Left lung (tissue), 10 donors: ENCODE measurements around the gene PHYHIPL. TPM values are rescaled to one million over a fixed set of nuclear protein-coding genes. Genes with fewer than 3 reads are reported as not detected.

ENCODE experiments used
- ATAC-seq: fragments of 200-7000 bp; cut with Tn5 transposase; one replicate; pipeline ENCODE4 v1.9.1; 2020; ENCODE audit warnings: moderate library complexity
- DNase-seq, 4 donors: peaks; one replicate each; pipeline ENCODE4 v3.0.0-alpha.2; 2013 to 2020
- H3K27ac ChIP-seq, 2 donors: fragments of 200-600 bp; sonication (generic) in 1 of 2; one replicate each; pipeline versions ENCODE4 v1.5.0 to v1.8.0; 2020 to 2021
- H3K27me3 ChIP-seq, 2 donors: fragments of 200-600 bp; sonication (generic) in 1 of 2; one replicate each; pipeline versions ENCODE4 v1.5.0 to v1.8.0; 2020 to 2021
- H3K36me3 ChIP-seq, 2 donors: fragments of 200-600 bp; sonication (generic) in 1 of 2; one replicate each; pipeline versions ENCODE4 v1.5.0 to v1.8.0; 2020 to 2021
- H3K4me1 ChIP-seq, 2 donors: fragments of 200-600 bp; one replicate each; pipeline ENCODE4 v1.8.0; 2021
- H3K4me3 ChIP-seq, 2 donors: fragments of 200-600 bp; sonication (generic) in 1 of 2; one replicate each; pipeline versions ENCODE4 v1.5.0 to v1.8.0; 2020 to 2021; ENCODE audit warnings: mild to moderate bottlenecking in 1 of 2
- H3K9me3 ChIP-seq, 2 donors: fragments of 200-600 bp; sonication (generic) in 1 of 2; one replicate each; pipeline versions ENCODE4 v1.5.0 to v1.8.0; 2020 to 2021
- CTCF ChIP-seq, 2 donors: fragments of 200-600 bp; sonication (generic) in 1 of 2; IDR thresholded peaks; one replicate each; pipeline versions ENCODE4 v1.5.0 to v1.8.0; 2021; ENCODE audit warnings: antibody characterized with exemption in 2 of 2
- intact Hi-C, 2 donors: fragments of 100-400 bp; cut with DNase I; formaldehyde crosslinking; loops; one replicate each; pipeline versions ENCODE4 v1.11.2 to v1.14.2; 2022
- polyA plus RNA-seq, 6 donors: library from polyadenylated mRNA; unstranded; fragments of 120-200 nt; gene quantifications; one replicate each; pipeline ENCODE4 v1.2.1, GENCODE V29; 2013; ENCODE audit not compliant: insufficient read length in 6 of 6
- total RNA-seq, 2 donors: library from RNA; stranded (reverse); fragmentation: NEBNext Ultra II Directional; extraction: Animal tissue kit (Norgen Biotek cat#: 25700); gene quantifications; one replicate each; pipeline ENCODE4 v1.2.1, GENCODE V29; 2021
- donor health status: DM: no; HTN: yes; CAD: no.
- donor health status: DM: no; HTN: no; CAD: no.

Gene PHYHIPL
- total and polyA plus RNA-seq, 8 donors, result 0.50 to 1.1 (median 0.68) TPM; not detected in 2

- Histone ChIP-seq H3K4me1 (peaks cover 0 to 12% of the 10 kb centered on the region in 2 donors), H3K4me3 (no peak overlapping the region), H3K36me3 (no peaks in the 10 kb centered on the region), H3K9me3 (peaks cover 0 to 4% of the 10 kb centered on the region in 2 donors), H3K27me3 (peaks cover 17 to 37% of the 10 kb centered on the region in 2 donors), H3K27ac (no peak overlapping the region)
- no peak for TF ChIP-seq CTCF (IDR thresholded peaks at IDR 0.05)
- intact Hi-C loops, result no loop called here
- ATAC-seq, result no peak
- DNase-seq, result no peak
These were observed 3.0 kb upstream of the PHYHIPL start for GRCh38 chr10:59173414-59173813.

DNA sequence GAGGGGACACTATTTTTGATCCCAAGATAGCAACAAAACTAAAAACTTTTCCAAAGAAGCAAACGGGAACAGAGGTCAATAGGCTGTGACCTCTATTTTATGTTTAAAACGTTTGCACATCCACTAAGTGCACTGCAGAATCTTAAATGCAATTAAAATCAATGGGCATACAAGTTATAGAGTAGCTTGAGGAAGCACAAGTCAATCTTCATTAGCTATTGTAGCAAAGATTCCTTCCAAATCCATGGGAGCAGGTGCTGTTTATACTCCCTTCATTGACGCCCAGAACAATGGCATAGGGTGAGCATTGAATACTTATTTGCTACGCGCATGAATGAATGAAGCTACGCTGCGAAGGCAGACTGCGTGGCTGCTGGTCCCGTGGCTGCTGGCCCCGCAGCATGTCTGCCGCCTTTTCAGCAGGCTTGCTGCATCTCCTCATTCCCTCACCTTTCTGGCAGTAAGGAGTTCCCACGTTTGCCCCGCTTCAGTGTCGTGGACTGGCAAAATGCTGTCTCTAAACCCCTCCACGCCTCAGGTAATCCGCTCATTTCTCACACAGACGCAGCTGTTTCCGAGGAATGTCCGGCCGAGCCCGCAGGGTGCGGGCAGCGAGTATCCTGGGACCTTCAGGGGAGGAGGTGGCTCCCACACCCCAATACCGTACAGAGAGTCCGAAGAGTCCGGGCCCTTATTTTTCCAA is 754 bp upstream of the PHYHIPL start:
- Histone ChIP-seq H3K36me3 (no peaks in the 10 kb centered on the region), H3K9me3 (no peaks in the 10 kb centered on the region), H3K27me3 (peaks cover 22 to 47% of the 10 kb centered on the region in 2 donors), H3K4me1 (peaks cover 0 to 12% of the 10 kb centered on the region in 2 donors), H3K27ac (no peak overlapping the region), H3K4me3 (peak overlapping the region in 1 of 2 donors; percentile 13)
- intact Hi-C loops, result no loop called here
- DNase-seq (peak in 2 of 4 donors; percentile 4 to 24), ATAC-seq (no peak)
- TF ChIP-seq CTCF (IDR thresholded peaks at IDR 0.05), result no peak

- H3K27me3 ChIP-seq, result peaks cover 22 to 47% of the 10 kb centered on the region in 2 donors
These were observed 771 bp downstream of the PHYHIPL start for GRCh38 chr10:59177031-59177797.

GRCh38 chr10:59177836-59178235 is 1.4 kb downstream of the PHYHIPL start:
- ATAC-seq (no peak), DNase-seq (no peak)
- Histone ChIP-seq H3K27me3 (peaks cover 22 to 47% of the 10 kb centered on the region in 2 donors), H3K4me3 (no peak overlapping the region), H3K9me3 (no peaks in the 10 kb centered on the region), H3K36me3 (no peaks in the 10 kb centered on the region), H3K4me1 (peaks cover 0 to 12% of the 10 kb centered on the region in 2 donors), H3K27ac (no peak overlapping the region)
- intact Hi-C loops, result no loop called here
- TF ChIP-seq CTCF (IDR thresholded peaks at IDR 0.05), result no peak

More at GRCh38 chr10:59177031-59177797, 771 bp downstream of the PHYHIPL start:
- no peak overlapping the region for H3K27ac ChIP-seq
- H3K36me3 ChIP-seq, result no peaks in the 10 kb centered on the region
- ATAC-seq (peak; percentile 80), DNase-seq (peak in 3 of 4 donors; percentile 66 to 70 (median 67))
- intact Hi-C loops, result no loop called here
- H3K4me3 ChIP-seq, result peak overlapping the region in 1 of 2 donors; percentile 13
- peaks cover 0 to 12% of the 10 kb centered on the region in 2 donors for H3K4me1 ChIP-seq
- H3K9me3 ChIP-seq, result no peaks in the 10 kb centered on the region
- TF ChIP-seq CTCF (IDR thresholded peaks at IDR 0.05), result no peak

DNA sequence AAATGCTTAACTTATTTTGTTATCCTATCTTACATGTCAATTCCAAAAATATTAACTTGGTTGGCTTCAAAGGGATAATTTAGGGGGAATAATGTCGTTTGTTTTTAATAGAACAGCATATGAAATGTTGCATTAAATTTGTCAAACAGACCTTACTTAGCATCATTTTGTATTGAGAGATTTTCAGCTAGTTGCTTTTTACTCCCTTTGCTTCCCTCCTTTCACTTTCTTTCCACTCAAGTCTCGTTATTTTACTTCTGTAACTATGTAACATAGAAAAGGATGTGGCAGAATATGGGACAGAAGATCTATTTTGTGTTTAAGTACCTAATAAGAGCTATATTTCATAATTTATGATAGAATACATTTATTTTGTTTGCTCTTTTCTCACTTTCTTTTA is 2.6 kb downstream of the PHYHIPL start:
- TF ChIP-seq CTCF (IDR thresholded peaks at IDR 0.05), result no peak
- DNase-seq, result no peak
- H3K27ac ChIP-seq, result no peak overlapping the region
- peaks cover 22 to 47% of the 10 kb centered on the region in 2 donors for H3K27me3 ChIP-seq
- H3K36me3 ChIP-seq, result no peaks in the 10 kb centered on the region
- no peak for ATAC-seq
- H3K9me3 ChIP-seq, result no peaks in the 10 kb centered on the region
- H3K4me3 ChIP-seq, result no peak overlapping the region
- peaks cover 0 to 12% of the 10 kb centered on the region in 2 donors for H3K4me1 ChIP-seq
- intact Hi-C loops, result no loop called here
